Esophagus muscularis mucosa (tissue), 4 donors: ENCODE results near the gene ARID4B. TPM values are rescaled to one million over a fixed set of nuclear protein-coding genes. Genes with fewer than 3 reads are reported as not detected.

Experiments used
- DNase-seq: peaks from one replicate; pipeline ENCODE4 v3.0.0-alpha.2; 2017; ENCODE audit errors: extremely low spot score
- H3K27ac ChIP-seq, 4 donors: fragments of 200-600 bp; sonication (generic); replicated peaks in 1 of 4; 1 replicate in 3 of 4; 2 replicates in 1 of 4; pipeline ENCODE4 v1.5.1; 2016 to 2019; ENCODE audit warnings: mild to moderate bottlenecking in 1 of 4
- H3K27me3 ChIP-seq, 4 donors: fragments of 200-600 bp; sonication (generic); one replicate each; pipeline versions ENCODE4 v1.5.1 to v1.6.0; 2016 to 2019
- H3K36me3 ChIP-seq, 4 donors: fragments of 200-600 bp; sonication (generic); one replicate each; pipeline ENCODE4 v1.5.1; 2016 to 2019
- H3K4me1 ChIP-seq, 4 donors: fragments of 200-600 bp; sonication (generic); one replicate each; pipeline ENCODE4 v1.5.1; 2016 to 2019
- H3K4me3 ChIP-seq, 4 donors: fragments of 200-600 bp; sonication (generic); 1 replicate in 2 of 4; 2 replicates in 2 of 4; pipeline ENCODE4 v1.5.1; 2016 to 2019; ENCODE audit warnings: mild to moderate bottlenecking in 4 of 4, moderate library complexity in 1 of 4
- H3K9me3 ChIP-seq, 4 donors: fragments of 200-600 bp; sonication (generic); 1 replicate in 3 of 4; 2 replicates in 1 of 4; pipeline ENCODE4 v1.5.1; 2016 to 2019
- EP300 ChIP-seq: sonication (generic); formaldehyde crosslinking; IDR thresholded peaks from one replicate; pipeline ENCODE4 v1.6.1; 2017; ENCODE audit warnings: antibody characterized with exemption
- POLR2A ChIP-seq: fragments of 450-650 bp; IDR thresholded peaks from one replicate; pipeline ENCODE4 v1.6.1; 2017; ENCODE audit warnings: antibody characterized with exemption, moderate library complexity, mild to moderate bottlenecking, low read depth
- POLR2AphosphoS5 ChIP-seq, 2 donors: sonication (generic); formaldehyde crosslinking; IDR thresholded peaks; one replicate each; pipeline ENCODE4 v1.6.1; 2017; ENCODE audit warnings: antibody characterized with exemption in 2 of 2
- WGBS: methylation state at CpG from one replicate; pipeline ENCODE4 v1.1.5; 2018; 5-methylcytosine and 5-hydroxymethylcytosine counted together
- intact Hi-C: fragments of 100-400 bp; cut with DNase I; formaldehyde crosslinking; loops from one replicate; pipeline ENCODE4 v1.15.1; 2023
- total RNA-seq, 4 donors: library from RNA; depleted of rRNA; stranded (reverse); fragments of >200 nt; gene quantifications; one replicate each; pipeline versions ENCODE4 v1.1.0 to v1.2.1, GENCODE V29; 2016
- TF ChIP-seq, protein P1 (sequence below), 3 experiments: fragments of 200-600 bp in 2 of 3; fragments of 450-650 bp in 1 of 3; sonication (generic) in 2 of 3; IDR thresholded peaks; one replicate each; pipeline ENCODE4 v1.5.1; 2017 to 2019; ENCODE audit warnings: antibody characterized with exemption in 3 of 3, mild to moderate bottlenecking in 2 of 3, moderate library complexity in 1 of 3

The ARID4B gene
- total RNA-seq, 4 donors from 2014 or later: 23.0 to 38.2 (median 29.2) TPM

GRCh38 chr1:235278915-235279292, 49.1 kb downstream of the ARID4B start:
- WGBS: 60% methylated on average over 5 of the region's 5 CpGs
- no peaks in the 10 kb centered on the region for H3K9me3 ChIP-seq
- intact Hi-C loops: no loop called here
- no peak overlapping the region for H3K4me3 ChIP-seq
- no peak overlapping the region for H3K27ac ChIP-seq
- no peaks in the 10 kb centered on the region for H3K27me3 ChIP-seq
- no peaks in the 10 kb centered on the region for H3K36me3 ChIP-seq
- TF ChIP-seq EP300 (no peak), POLR2A (no peak), POLR2AphosphoS5 (IDR thresholded peaks at IDR 0.05) (no peak)
- TF ChIP-seq, protein P1, sequence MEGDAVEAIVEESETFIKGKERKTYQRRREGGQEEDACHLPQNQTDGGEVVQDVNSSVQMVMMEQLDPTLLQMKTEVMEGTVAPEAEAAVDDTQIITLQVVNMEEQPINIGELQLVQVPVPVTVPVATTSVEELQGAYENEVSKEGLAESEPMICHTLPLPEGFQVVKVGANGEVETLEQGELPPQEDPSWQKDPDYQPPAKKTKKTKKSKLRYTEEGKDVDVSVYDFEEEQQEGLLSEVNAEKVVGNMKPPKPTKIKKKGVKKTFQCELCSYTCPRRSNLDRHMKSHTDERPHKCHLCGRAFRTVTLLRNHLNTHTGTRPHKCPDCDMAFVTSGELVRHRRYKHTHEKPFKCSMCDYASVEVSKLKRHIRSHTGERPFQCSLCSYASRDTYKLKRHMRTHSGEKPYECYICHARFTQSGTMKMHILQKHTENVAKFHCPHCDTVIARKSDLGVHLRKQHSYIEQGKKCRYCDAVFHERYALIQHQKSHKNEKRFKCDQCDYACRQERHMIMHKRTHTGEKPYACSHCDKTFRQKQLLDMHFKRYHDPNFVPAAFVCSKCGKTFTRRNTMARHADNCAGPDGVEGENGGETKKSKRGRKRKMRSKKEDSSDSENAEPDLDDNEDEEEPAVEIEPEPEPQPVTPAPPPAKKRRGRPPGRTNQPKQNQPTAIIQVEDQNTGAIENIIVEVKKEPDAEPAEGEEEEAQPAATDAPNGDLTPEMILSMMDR (IDR thresholded peaks at IDR 0.05): no peak
- peaks cover 5 to 50% (median 36%) of the 10 kb centered on the region in 4 donors for H3K4me1 ChIP-seq
- no peak for DNase-seq

DNA sequence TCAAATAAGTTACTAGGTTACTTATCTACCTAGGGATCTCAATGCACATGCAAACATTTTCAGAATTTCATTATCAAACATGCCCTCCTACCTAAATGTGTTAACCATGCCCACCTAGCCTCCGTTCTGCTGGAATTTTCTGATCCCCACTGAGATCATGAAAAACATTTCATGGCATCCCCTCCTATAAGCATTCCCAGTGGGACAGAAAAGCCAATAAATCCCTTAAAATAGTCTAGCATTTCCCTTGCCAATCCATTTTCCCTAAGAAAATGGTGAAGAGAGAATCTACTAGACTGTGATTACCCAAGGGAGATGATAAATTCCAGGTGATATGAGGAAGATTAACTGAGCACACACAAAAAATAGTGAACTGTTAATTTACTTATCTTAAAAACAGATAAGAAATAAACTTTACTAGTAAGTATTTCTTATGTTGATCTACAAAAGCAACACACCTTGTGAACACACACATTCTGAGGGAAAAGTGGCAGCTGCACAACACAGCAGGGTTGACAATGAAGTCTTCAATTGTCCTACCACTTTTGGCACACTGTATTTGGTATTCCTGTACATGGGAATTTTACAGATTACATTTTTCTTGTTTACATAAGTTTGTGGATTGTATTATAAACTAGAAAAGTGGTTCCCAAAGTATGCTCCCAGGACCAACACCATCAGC, 49.6 kb downstream of the ARID4B start:
- Histone ChIP-seq H3K9me3 (no peaks in the 10 kb centered on the region), H3K27me3 (no peaks in the 10 kb centered on the region), H3K36me3 (no peaks in the 10 kb centered on the region), H3K4me1 (peaks cover 7 to 49% (median 36%) of the 10 kb centered on the region in 4 donors), H3K4me3 (no peak overlapping the region), H3K27ac (no peak overlapping the region)
- intact Hi-C loops: no loop called here
- DNase-seq: no peak
- TF ChIP-seq EP300: no peak
- TF ChIP-seq POLR2A: no peak
- TF ChIP-seq, protein P1 (IDR thresholded peaks at IDR 0.05): no peak
- 89% methylated on average over 1 of the region's 1 CpG for WGBS

- H3K27me3 ChIP-seq: no peaks in the 10 kb centered on the region
- DNase-seq: no peak
- H3K4me1 ChIP-seq: peaks cover 14 to 54% (median 40%) of the 10 kb centered on the region in 4 donors
- H3K9me3 ChIP-seq: no peaks in the 10 kb centered on the region
- H3K36me3 ChIP-seq: no peaks in the 10 kb centered on the region
- intact Hi-C loops: no loop called here
- no peak overlapping the region for H3K27ac ChIP-seq
- H3K4me3 ChIP-seq: no peak overlapping the region
- TF ChIP-seq, protein P1 (IDR thresholded peaks at IDR 0.05): no peak
- TF ChIP-seq EP300 (no peak), POLR2A (no peak), POLR2AphosphoS5 (IDR thresholded peaks at IDR 0.05) (no peak)
Observed at GRCh38 chr1:235277709-235278108, 50.3 kb downstream of the ARID4B start.

- no peaks in the 10 kb centered on the region for H3K27me3 ChIP-seq
- H3K36me3 ChIP-seq: no peaks in the 10 kb centered on the region
- peaks cover 15 to 60% (median 44%) of the 10 kb centered on the region in 4 donors for H3K4me1 ChIP-seq
- no peak for DNase-seq
- no peak overlapping the region for H3K4me3 ChIP-seq
- WGBS: 94% methylated on average over 6 of the region's 6 CpGs
- no peak for TF ChIP-seq POLR2AphosphoS5 (IDR thresholded peaks at IDR 0.05)
- no peak for TF ChIP-seq POLR2A
- no peak for TF ChIP-seq EP300
- TF ChIP-seq, protein P1 (IDR thresholded peaks at IDR 0.05): no peak
- intact Hi-C loops: no loop called here
- no peak overlapping the region for H3K27ac ChIP-seq
- no peaks in the 10 kb centered on the region for H3K9me3 ChIP-seq
Observed at GRCh38 chr1:235275836-235276235, 52.1 kb downstream of the ARID4B start.

DNA sequence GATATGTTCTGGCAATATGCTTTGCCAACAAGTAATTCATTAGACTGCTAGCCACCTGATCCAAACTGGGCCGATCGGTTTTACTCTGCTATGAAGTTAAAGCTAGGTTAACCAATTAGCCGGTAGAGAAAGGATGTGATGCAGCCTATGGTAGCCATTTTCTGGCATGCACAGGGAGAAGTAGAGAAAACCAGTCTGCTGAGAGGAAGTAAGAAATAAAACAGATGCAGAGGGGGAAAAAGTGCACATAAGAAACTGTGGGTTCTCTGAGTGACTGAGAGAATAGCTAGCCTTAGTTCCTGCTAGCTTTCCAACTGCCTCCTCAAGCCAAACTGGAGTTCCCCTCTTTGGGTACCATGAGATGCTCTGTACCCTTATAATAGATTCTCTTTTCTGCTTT, 52.8 kb downstream of the ARID4B start:
- intact Hi-C loops: no loop called here
- DNase-seq: no peak
- H3K27me3 ChIP-seq: no peaks in the 10 kb centered on the region
- no peaks in the 10 kb centered on the region for H3K9me3 ChIP-seq
- H3K4me3 ChIP-seq: no peak overlapping the region
- whole genome bisulfite sequencing: 63% methylated on average over 3 of the region's 3 CpGs
- peaks cover 12 to 66% (median 49%) of the 10 kb centered on the region in 4 donors for H3K4me1 ChIP-seq
- TF ChIP-seq POLR2A: no peak
- no peak for TF ChIP-seq POLR2AphosphoS5 (IDR thresholded peaks at IDR 0.05)
- TF ChIP-seq, protein P1 (IDR thresholded peaks at IDR 0.05): no peak
- no peak overlapping the region for H3K27ac ChIP-seq
- H3K36me3 ChIP-seq: no peaks in the 10 kb centered on the region
